Activated CD4-positive, alpha-beta T cell treated with anti-CD3 and anti-CD28 coated beads, Interleukin-2, Interleukin-6, amounts not matched to agents 100 ng/mL and 50 ng/mL, durations not matched to agents 16 hours and 8 hours (primary cell): ENCODE results near the gene USP5.
A peak's percentile ranks its signal among the peaks of the same experiment; 100 is the strongest.

Source experiments
- DNase-seq: peaks from one replicate; pipeline ENCODE4 v3.0.0-alpha.2; 2020

Gene USP5

GRCh38 chr12:6826734-6827436, 25.1 kb upstream of the USP5 start:
- no peak for DNase-seq

- peak; percentile 50 for DNase-seq
Observed at GRCh38 chr12:6827437-6827911, 24.5 kb upstream of the USP5 start.

- no peak for DNase-seq
Observed at GRCh38 chr12:6827982-6828780, 23.8 kb upstream of the USP5 start, which contains the start of gene P3H3. TSS of gene P3H3 (plus strand) at chr12:6828407. CDS start at chr12:6828441, 34 bp downstream.

GRCh38 chr12:6828781-6829535, 23.0 kb upstream of the USP5 start:
- DNase-seq = no peak

DNA sequence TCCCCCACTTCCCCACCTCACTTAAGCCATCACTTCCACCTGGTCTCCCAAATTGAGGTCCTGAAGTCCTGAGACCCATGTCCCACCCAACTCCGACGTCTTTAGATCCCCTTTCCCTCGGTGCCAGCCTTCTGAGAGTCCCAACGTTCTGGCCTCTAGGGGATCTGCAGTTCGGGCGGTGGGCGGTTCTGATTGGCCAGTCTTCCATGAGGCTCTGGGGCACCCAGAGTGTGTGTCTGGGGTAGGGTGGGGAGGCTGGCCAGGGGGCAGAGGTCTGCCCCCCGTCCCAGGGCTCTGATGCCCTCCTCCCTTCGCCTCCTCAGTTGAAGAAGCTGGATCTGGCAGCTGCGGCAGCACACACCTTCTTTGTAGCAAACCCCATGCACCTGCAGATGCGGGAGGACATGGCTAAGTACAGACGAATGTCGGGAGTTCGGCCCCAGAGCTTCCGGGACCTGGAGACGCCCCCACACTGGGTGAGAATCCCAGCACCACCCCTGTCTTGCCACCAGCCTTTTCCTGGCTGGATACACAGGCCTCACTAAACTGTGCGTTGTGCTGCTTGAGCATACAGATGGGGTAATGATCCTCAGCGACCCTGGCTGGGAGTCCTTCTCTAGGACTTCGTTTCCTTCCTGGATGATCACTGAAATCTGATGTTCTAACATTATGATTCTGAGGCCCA, 22.3 kb upstream of the USP5 start:
- DNase-seq = no peak

GRCh38 chr12:6830286-6830890, 21.6 kb upstream of the USP5 start:
- DNase-seq = no peak

DNA sequence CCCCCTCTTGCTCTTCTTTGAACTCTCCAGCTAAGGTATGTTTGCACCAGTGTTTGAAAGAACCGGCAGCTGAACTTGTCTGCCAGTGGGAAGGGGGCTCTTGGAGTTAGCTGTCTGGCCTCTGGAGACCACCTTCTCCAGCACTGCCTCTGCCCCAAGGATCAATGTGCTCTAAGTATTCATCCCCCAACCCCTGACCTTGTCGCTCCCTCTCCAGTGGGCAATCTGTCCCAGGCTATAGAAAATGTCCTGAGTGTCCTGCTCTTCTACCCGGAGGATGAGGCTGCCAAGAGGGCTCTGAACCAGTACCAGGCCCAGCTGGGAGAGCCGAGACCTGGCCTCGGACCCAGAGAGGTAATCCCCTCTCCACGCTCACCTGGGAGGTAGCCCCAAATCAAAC, 21.0 kb upstream of the USP5 start:
- no peak for DNase-seq

DNA sequence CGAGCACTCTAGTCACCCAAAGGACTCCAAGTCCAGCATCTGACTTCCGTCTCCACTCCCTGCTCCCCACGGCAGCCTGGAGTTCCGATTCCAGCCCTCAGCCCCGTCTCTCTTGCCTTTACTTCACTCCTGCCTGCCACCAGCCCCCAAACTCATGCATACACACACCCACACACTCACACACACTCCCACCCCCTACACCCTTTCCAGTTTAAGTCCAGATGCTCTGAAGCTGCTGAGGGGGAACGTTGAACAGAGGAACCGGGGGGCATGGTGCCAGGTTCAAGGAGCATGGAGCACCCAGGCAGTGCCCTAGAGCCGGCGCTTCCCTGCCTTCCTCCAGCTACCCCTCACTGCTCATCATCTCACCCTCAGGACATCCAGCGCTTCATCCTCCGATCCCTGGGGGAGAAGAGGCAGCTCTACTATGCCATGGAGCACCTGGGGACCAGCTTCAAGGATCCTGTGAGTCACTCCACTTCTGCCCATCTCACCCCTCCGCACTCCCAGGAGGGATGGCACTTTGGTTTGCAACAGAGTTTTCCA, 20.4 kb upstream of the USP5 start:
- DNase-seq = no peak

- DNase-seq = no peak
Observed at GRCh38 chr12:6832125-6832524, 19.8 kb upstream of the USP5 start.

GRCh38 chr12:6833189-6833890, 18.6 kb upstream of the USP5 start:
- DNase-seq = no peak

DNA sequence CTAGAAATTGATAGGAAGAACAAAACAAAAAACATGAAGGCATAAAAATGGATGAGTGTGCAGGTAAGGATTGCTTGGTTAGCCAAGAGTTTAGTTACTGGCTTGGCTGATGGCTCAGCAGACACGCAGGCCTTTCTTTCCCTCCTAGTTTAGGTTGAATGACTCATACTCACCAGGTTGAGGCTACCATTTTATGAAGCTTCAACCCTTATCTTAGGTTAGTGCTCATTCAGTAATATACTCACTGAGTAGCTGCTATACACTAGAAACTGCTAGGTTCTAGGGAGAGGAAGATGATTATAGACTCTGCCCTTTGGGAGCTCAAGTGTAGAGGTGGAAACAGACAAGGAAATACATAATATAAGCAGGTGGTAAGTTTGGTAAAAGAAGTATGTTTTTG, 17.7 kb upstream of the USP5 start:
- no peak for DNase-seq

- DNase-seq = no peak
Observed at GRCh38 chr12:6834873-6835272, 17.1 kb upstream of the USP5 start.

DNA sequence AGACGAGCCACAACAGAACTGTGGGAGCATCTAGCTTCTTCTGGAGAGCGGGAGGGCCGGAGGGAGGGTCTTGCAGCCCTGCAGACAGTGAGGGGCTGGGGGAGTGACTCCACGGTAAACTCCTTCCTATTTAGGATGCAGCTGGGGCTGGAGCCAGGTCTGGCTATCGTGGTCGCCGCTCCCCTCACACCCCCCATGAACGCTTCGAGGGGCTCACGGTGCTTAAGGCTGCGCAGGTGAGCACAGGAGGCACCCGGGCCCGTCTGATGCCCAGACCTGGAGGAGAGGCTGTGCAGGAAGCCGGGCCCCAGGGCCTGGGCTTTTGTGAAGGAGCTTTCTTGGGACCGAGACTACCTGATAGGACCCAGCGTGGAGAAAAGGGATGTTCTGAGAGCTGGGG, 15.1 kb upstream of the USP5 start:
- DNase-seq = no peak

DNA sequence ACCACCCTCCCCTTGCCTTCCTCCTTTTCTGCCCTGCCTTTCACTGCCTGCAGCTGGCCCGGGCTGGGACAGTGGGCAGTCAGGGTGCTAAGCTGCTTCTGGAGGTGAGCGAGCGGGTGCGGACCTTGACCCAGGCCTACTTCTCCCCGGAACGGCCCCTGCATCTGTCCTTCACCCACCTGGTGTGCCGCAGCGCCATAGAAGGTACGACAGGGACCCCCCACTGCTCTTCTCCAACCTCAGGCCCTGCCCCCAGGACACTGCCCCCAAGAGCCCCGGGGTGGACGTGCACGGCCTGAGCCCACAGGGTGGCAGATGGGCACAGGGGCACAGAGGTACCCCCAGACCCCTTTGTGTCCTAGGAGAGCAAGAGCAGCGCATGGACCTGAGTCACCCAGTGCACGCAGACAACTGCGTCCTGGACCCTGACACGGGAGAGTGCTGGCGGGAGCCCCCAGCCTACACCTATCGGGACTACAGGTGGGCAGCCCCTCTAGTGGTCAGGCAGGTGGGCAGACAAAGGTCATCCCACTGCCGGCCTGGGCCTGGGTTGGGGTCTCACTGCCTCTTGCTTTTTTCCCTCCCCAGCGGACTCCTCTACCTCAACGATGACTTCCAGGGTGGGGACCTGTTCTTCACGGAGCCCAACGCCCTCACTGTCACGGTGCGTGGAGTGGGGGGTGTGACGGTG, 14.4 kb upstream of the USP5 start:
- DNase-seq = no peak

DNA sequence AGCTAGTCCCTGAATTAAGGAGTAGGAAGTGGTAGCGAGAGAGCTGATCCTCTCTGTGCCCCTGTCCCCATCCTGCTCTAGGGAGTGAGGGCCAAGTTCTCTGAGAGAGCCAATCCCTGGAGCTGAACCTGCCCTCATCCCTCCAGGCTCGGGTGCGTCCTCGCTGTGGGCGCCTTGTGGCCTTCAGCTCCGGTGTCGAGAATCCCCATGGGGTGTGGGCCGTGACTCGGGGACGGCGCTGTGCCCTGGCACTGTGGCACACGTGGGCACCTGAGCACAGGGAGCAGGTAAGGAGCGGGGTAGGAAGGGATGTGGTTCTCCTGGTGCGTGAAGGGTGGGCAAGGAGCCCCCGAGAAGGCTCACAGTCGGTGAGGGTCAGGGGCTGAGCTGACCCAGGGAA, 13.1 kb upstream of the USP5 start:
- no peak for DNase-seq

GRCh38 chr12:6839482-6840201, 12.3 kb upstream of the USP5 start:
- DNase-seq = no peak

- DNase-seq = no peak
Observed at GRCh38 chr12:6840330-6840729, 11.6 kb upstream of the USP5 start.

GRCh38 chr12:6840761-6841515, 11.0 kb upstream of the USP5 start, which contains the start of gene GNB3:
TSS of gene GNB3 (plus strand) at chr12:6840925. CDS start at chr12:6841288, 363 bp downstream.
- no peak for DNase-seq

GRCh38 chr12:6842075-6842474, 9.9 kb upstream of the USP5 start:
- DNase-seq = no peak
